H1 (cell line): ENCODE measurements around the gene DNER. TPM values are rescaled to one million over a fixed set of nuclear protein-coding genes. Genes with fewer than 3 reads are reported as not detected.

Source experiments
- polyA plus RNA-seq, 7 experiments: library from polyadenylated mRNA; depleted of rRNA in 3 of 7; stranded (reverse) in 5 of 7; unstranded in 2 of 7; fragments of >200 nt in 5 of 7; fragments of 200-250 nt in 2 of 7; gene quantifications; 1 replicate in 5 of 7; 2 replicates in 1 of 7; 4 replicates in 1 of 7; pipeline versions ENCODE4 v1.2.1 to v1.2.3, GENCODE V29; 2011 to 2013; ENCODE audit warnings: missing spikeins in 2 of 7, mixed read lengths in 2 of 7
- total RNA-seq: library from RNA; stranded (reverse); fragmentation: NEBNext Ultra II Directional; extraction: Animal tissue kit (Norgen Biotek cat#: 25700); gene quantifications from 2 replicates; pipeline ENCODE4 v1.2.1, GENCODE V29; 2021
- TF ChIP-seq, protein P1 (sequence below): fragments of 300-600 bp; sonication (generic); IDR thresholded peaks from 2 replicates; pipeline ENCODE4 v1.7.1; 2012; ENCODE audit warnings: low read length, moderate library complexity, mild to moderate bottlenecking, inconsistent platforms; ENCODE audit not compliant: insufficient replicate concordance

Gene DNER
- total and polyA plus RNA-seq, 2 of the 8 experiments (the other 6 are each of a cell fraction or from before 2014, with no cell fraction given): 6.8 to 16.3 TPM

DNA sequence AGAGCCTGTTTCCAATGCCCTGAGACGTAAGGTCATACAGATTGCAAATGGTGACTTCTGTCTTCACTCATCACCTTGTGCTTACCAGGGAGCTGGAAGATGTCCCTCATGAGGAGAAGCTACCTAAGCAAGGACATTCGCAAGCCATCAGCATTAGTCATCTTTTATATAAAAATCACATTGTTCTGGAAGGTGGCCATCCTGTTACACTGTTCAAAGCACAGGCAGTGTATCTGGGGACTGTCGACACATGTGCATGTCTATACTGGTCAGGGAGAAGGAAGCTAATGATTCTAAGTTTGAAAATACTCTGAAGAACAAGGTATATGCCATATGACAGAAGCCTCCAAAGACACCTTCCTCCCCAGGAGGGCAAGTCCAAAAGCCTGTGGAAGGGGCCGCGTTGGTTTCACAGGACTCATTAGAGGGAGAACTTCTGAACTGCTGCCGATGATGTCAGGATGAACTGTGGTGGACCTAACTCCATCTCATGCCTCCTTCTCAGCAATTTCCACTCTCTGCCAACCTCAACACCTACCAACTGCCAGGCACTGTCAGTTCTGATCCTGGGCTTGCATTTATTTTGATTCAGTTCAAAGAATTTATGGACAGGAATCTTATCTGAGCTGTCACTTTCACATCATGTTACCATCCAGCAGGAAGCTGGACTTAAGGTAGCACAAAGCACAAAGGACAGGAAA, 39.4 kb downstream of the DNER start (continued):
- TF ChIP-seq, protein P1, sequence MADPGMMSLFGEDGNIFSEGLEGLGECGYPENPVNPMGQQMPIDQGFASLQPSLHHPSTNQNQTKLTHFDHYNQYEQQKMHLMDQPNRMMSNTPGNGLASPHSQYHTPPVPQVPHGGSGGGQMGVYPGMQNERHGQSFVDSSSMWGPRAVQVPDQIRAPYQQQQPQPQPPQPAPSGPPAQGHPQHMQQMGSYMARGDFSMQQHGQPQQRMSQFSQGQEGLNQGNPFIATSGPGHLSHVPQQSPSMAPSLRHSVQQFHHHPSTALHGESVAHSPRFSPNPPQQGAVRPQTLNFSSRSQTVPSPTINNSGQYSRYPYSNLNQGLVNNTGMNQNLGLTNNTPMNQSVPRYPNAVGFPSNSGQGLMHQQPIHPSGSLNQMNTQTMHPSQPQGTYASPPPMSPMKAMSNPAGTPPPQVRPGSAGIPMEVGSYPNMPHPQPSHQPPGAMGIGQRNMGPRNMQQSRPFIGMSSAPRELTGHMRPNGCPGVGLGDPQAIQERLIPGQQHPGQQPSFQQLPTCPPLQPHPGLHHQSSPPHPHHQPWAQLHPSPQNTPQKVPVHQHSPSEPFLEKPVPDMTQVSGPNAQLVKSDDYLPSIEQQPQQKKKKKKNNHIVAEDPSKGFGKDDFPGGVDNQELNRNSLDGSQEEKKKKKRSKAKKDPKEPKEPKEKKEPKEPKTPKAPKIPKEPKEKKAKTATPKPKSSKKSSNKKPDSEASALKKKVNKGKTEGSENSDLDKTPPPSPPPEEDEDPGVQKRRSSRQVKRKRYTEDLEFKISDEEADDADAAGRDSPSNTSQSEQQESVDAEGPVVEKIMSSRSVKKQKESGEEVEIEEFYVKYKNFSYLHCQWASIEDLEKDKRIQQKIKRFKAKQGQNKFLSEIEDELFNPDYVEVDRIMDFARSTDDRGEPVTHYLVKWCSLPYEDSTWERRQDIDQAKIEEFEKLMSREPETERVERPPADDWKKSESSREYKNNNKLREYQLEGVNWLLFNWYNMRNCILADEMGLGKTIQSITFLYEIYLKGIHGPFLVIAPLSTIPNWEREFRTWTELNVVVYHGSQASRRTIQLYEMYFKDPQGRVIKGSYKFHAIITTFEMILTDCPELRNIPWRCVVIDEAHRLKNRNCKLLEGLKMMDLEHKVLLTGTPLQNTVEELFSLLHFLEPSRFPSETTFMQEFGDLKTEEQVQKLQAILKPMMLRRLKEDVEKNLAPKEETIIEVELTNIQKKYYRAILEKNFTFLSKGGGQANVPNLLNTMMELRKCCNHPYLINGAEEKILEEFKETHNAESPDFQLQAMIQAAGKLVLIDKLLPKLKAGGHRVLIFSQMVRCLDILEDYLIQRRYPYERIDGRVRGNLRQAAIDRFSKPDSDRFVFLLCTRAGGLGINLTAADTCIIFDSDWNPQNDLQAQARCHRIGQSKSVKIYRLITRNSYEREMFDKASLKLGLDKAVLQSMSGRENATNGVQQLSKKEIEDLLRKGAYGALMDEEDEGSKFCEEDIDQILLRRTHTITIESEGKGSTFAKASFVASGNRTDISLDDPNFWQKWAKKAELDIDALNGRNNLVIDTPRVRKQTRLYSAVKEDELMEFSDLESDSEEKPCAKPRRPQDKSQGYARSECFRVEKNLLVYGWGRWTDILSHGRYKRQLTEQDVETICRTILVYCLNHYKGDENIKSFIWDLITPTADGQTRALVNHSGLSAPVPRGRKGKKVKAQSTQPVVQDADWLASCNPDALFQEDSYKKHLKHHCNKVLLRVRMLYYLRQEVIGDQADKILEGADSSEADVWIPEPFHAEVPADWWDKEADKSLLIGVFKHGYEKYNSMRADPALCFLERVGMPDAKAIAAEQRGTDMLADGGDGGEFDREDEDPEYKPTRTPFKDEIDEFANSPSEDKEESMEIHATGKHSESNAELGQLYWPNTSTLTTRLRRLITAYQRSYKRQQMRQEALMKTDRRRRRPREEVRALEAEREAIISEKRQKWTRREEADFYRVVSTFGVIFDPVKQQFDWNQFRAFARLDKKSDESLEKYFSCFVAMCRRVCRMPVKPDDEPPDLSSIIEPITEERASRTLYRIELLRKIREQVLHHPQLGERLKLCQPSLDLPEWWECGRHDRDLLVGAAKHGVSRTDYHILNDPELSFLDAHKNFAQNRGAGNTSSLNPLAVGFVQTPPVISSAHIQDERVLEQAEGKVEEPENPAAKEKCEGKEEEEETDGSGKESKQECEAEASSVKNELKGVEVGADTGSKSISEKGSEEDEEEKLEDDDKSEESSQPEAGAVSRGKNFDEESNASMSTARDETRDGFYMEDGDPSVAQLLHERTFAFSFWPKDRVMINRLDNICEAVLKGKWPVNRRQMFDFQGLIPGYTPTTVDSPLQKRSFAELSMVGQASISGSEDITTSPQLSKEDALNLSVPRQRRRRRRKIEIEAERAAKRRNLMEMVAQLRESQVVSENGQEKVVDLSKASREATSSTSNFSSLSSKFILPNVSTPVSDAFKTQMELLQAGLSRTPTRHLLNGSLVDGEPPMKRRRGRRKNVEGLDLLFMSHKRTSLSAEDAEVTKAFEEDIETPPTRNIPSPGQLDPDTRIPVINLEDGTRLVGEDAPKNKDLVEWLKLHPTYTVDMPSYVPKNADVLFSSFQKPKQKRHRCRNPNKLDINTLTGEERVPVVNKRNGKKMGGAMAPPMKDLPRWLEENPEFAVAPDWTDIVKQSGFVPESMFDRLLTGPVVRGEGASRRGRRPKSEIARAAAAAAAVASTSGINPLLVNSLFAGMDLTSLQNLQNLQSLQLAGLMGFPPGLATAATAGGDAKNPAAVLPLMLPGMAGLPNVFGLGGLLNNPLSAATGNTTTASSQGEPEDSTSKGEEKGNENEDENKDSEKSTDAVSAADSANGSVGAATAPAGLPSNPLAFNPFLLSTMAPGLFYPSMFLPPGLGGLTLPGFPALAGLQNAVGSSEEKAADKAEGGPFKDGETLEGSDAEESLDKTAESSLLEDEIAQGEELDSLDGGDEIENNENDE: no peak
- TF ChIP-seq, all 59 proteins: peak for 0
